GM19467 (cell line): Measurements from ENCODE around the gene LCE2B.

Source experiments
- ATAC-seq: cut with Tn5 transposase; IDR thresholded peaks from one replicate; pipeline ENCODE4 v1.9.1; 2021; ENCODE audit warnings: mild to moderate bottlenecking, moderate library complexity; ENCODE audit not compliant: unreplicated experiment

Gene LCE2B

GRCh38 chr1:152728986-152729385, 43.1 kb downstream of the LCE2B start:
- ATAC-seq = no peak

- ATAC-seq = no peak
Observed at GRCh38 chr1:152735648-152736047, 49.7 kb downstream of the LCE2B start.
